SK-N-SH (cell line): Measurements from ENCODE around the gene PRKCD. TPM values are rescaled to one million over a fixed set of nuclear protein-coding genes. Genes with fewer than 3 reads are reported as not detected.

Source experiments
- CTCF ChIA-PET: fragments of 300-600, 350-600 bp; formaldehyde crosslinking; extraction: SDS; loops from one replicate; lab custom pipeline; 2021; lab: Yijun Ruan, JAX
- POLR2A ChIA-PET: fragments of 350-600 bp; sonication (Branson Sonifier 250); formaldehyde crosslinking; extraction: SDS; loops from one replicate; lab custom pipeline; 2020; ENCODE audit warnings: antibody characterized with exemption, inconsistent platforms; lab: Yijun Ruan, JAX
- DNase-seq: peaks from one replicate; pipeline ENCODE4 v3.0.0; 2012
- H2AFZ ChIP-seq: fragments of 200-600 bp; sonication (generic); 2 replicates; pipeline ENCODE4 v1.8.1; 2016; ENCODE audit warnings: antibody characterized with exemption, mild to moderate bottlenecking, low read depth
- H3F3A ChIP-seq: fragments of 200-600 bp; sonication (generic); replicated peaks from 2 replicates; pipeline ENCODE3; 2016; ENCODE audit warnings: antibody characterized with exemption, mild to moderate bottlenecking; ENCODE audit not compliant: insufficient read depth
- H3K27ac ChIP-seq, 2 experiments: fragments of 200-500 bp in 1 of 2; fragments of 200-600 bp in 1 of 2; sonication (Bioruptor generic) in 1 of 2; sonication (generic), shearing (Covaris generic) in 1 of 2; 2 replicates each; pipeline versions ENCODE4 v1.5.1 to v1.6.1; 2014 to 2016; ENCODE audit warnings: low read depth in 2 of 2, inconsistent platforms in 1 of 2, low read length in 1 of 2, mild to moderate bottlenecking in 1 of 2, mixed read lengths in 1 of 2
- H3K27me3 ChIP-seq: fragments of 200-600 bp; sonication (generic), shearing (Covaris generic); 2 replicates; pipeline ENCODE4 v1.6.1; 2016; ENCODE audit warnings: mixed run types; ENCODE audit not compliant: insufficient read depth
- H3K36me3 ChIP-seq, 2 experiments: fragments of 200-500 bp in 1 of 2; fragments of 200-600 bp in 1 of 2; sonication (Bioruptor generic) in 1 of 2; sonication (generic) in 1 of 2; replicated peaks in 1 of 2; 2 replicates each; pipeline versions ENCODE3 to v1.5.1; 2014 to 2016; ENCODE audit warnings: low read length in 1 of 2, mild to moderate bottlenecking in 1 of 2; ENCODE audit not compliant: insufficient read depth in 2 of 2, control insufficient read depth in 1 of 2
- H3K4me1 ChIP-seq, 2 experiments: fragments of 200-500 bp in 1 of 2; fragments of 200-600 bp in 1 of 2; sonication (Bioruptor generic) in 1 of 2; sonication (generic), shearing (Covaris generic) in 1 of 2; 2 replicates each; pipeline versions ENCODE4 v1.5.1 to v1.6.1; 2014 to 2016; ENCODE audit warnings: low read depth in 1 of 2, low read length in 1 of 2, mixed run types in 1 of 2; ENCODE audit not compliant: insufficient read depth in 2 of 2, control insufficient read depth in 1 of 2
- H3K4me2 ChIP-seq: fragments of 200-600 bp; sonication (generic), shearing (Covaris generic); 2 replicates; pipeline ENCODE4 v1.6.1; 2017; ENCODE audit warnings: mixed run types
- H3K4me3 ChIP-seq, 2 experiments: fragments of 200-500 bp in 1 of 2; fragments of 200-600 bp in 1 of 2; sonication (Bioruptor generic) in 1 of 2; sonication (generic), shearing (Covaris generic) in 1 of 2; 2 replicates each; pipeline versions ENCODE4 v1.5.1 to v1.8.1; 2014 to 2016; ENCODE audit warnings: low read depth in 2 of 2, inconsistent platforms in 1 of 2, low read length in 1 of 2, mild to moderate bottlenecking in 1 of 2, mixed read lengths in 1 of 2, moderate library complexity in 1 of 2
- H3K79me2 ChIP-seq: fragments of 200-600 bp; sonication (generic); 2 replicates; pipeline ENCODE4 v1.8.1; 2017; ENCODE audit warnings: mild to moderate bottlenecking; ENCODE audit not compliant: insufficient read depth
- H3K9ac ChIP-seq: fragments of 200-600 bp; sonication (generic); 2 replicates; pipeline ENCODE4 v1.6.1; 2017; ENCODE audit warnings: mixed run types
- H3K9me2 ChIP-seq: fragments of 200-600 bp; sonication (generic); 2 replicates; pipeline ENCODE4 v1.6.1; 2017; ENCODE audit warnings: mixed run types
- H3K9me3 ChIP-seq: fragments of 200-600 bp; sonication (generic); 2 replicates; pipeline ENCODE4 v1.6.1; 2017; ENCODE audit warnings: mixed run types, mild to moderate bottlenecking, moderate library complexity
- H4K20me1 ChIP-seq: fragments of 200-600 bp; sonication (generic); 2 replicates; pipeline ENCODE4 v1.6.1; 2017; ENCODE audit warnings: mild to moderate bottlenecking, mixed run types; ENCODE audit not compliant: insufficient read depth
- CTCF ChIP-seq: fragments of 200-600 bp; sonication (generic); IDR thresholded peaks from 2 replicates; pipeline ENCODE4 v1.6.1; 2017; ENCODE audit warnings: antibody characterized with exemption, mild to moderate bottlenecking, moderate library complexity
- JUND ChIP-seq: IDR thresholded peaks from 2 replicates; pipeline ENCODE4 v1.4.0; 2012
- NFIC ChIP-seq: IDR thresholded peaks from 2 replicates; pipeline ENCODE4 v1.4.0; 2012; ENCODE audit warnings: borderline replicate concordance
- PBX3 ChIP-seq: IDR thresholded peaks from 2 replicates; pipeline ENCODE4; 2012
- RAD21 ChIP-seq: IDR thresholded peaks from 2 replicates; pipeline ENCODE4 v1.6.1; 2012; ENCODE audit warnings: mild to moderate bottlenecking, low read length
- SIN3A ChIP-seq: IDR thresholded peaks from 2 replicates; pipeline ENCODE4 v1.6.1; 2012; ENCODE audit warnings: low read depth, mild to moderate bottlenecking, low read length, moderate library complexity, borderline replicate concordance
- TAF1 ChIP-seq: IDR thresholded peaks from 2 replicates; pipeline ENCODE4 v1.6.1; 2012; ENCODE audit warnings: low read depth, mild to moderate bottlenecking, low read length, moderate library complexity, borderline replicate concordance
- USF1 ChIP-seq: IDR thresholded peaks from 2 replicates; pipeline ENCODE4 v1.4.0; 2012; ENCODE audit warnings: low read depth, borderline replicate concordance
- YY1 ChIP-seq: IDR thresholded peaks from 2 replicates; pipeline ENCODE4 v1.4.0; 2012; ENCODE audit warnings: low read depth, mild to moderate bottlenecking
- ZBTB33 ChIP-seq: IDR thresholded peaks from 2 replicates; pipeline ENCODE4 v1.4.0; 2012; ENCODE audit warnings: low read depth, borderline replicate concordance
- WGBS: methylation state at CpG from one replicate; pipeline ENCODE4 v1.1.6; 2017; ENCODE audit warnings: low lambda C conversion rate; 5-methylcytosine and 5-hydroxymethylcytosine counted together
- polyA plus RNA-seq, 3 experiments: library from polyadenylated mRNA; depleted of rRNA; stranded (reverse); fragments of >200 nt; gene quantifications; 2 replicates each; pipeline ENCODE4 v1.2.3, GENCODE V29; 2012

PRKCD gene
- polyA plus RNA-seq, 1 of the 3 experiments (the other 2 are of a cell fraction): 29.0 TPM

- H3K9ac ChIP-seq: no peak overlapping the region
- WGBS: 91% methylated on average over 9 of the region's 20 CpGs
- H3K4me1 ChIP-seq: peaks cover 0 to 5% of the 10 kb centered on the region in 2 experiments; a peak in 2 of 4 replicates
- H3K79me2 ChIP-seq: no peaks in the 10 kb centered on the region
- no peaks in the 10 kb centered on the region for H3K9me2 ChIP-seq
- no peak for DNase-seq
- ChIA-PET CTCF (interaction anchor here (0.9 to 1.7 kb wide), 2 partner anchors 16 to 44 kb away, joined by 3 to 6 read pairs; no protein-coding TSS in a partner anchor), POLR2A (interaction anchor here (0.6 kb wide), 1 partner anchor 13 kb away, joined by 3 read pairs; no protein-coding TSS in a partner anchor)
- H3K27ac ChIP-seq: no peak overlapping the region
- no peaks in the 10 kb centered on the region for H3K36me3 ChIP-seq
- H4K20me1 ChIP-seq: no peaks in the 10 kb centered on the region
- no peak for TF ChIP-seq USF1
- no peak for TF ChIP-seq TAF1
- no peak for TF ChIP-seq NFIC
- TF ChIP-seq YY1: no peak
- TF ChIP-seq SIN3A: no peak
- H3K27me3 ChIP-seq: no peaks in the 10 kb centered on the region
- no peak overlapping the region for H3K4me2 ChIP-seq
- no peaks in the 10 kb centered on the region for H3F3A ChIP-seq
- no peak overlapping the region for H3K4me3 ChIP-seq
- no peaks in the 10 kb centered on the region for H3K9me3 ChIP-seq
- no peak overlapping the region for H2AFZ ChIP-seq
Measured at GRCh38 chr3:53151870-53152660, 8.9 kb upstream of the PRKCD start.

- Histone ChIP-seq H3K4me1 (peaks cover 0 to 5% of the 10 kb centered on the region in 2 experiments; a peak in 2 of 4 replicates), H4K20me1 (no peaks in the 10 kb centered on the region), H3K27ac (no peak overlapping the region), H3F3A (no peaks in the 10 kb centered on the region), H3K9me2 (no peaks in the 10 kb centered on the region), H3K27me3 (no peaks in the 10 kb centered on the region), H3K79me2 (no peaks in the 10 kb centered on the region), H3K9ac (no peak overlapping the region), H3K4me2 (no peak overlapping the region)
- DNase-seq: no peak
- POLR2A ChIA-PET: no interaction called here
- 92% methylated on average over 3 of the region's 3 CpGs for WGBS
- CTCF ChIA-PET: no interaction called here
- no peak for TF ChIP-seq JUND
- no peak for TF ChIP-seq CTCF
- no peak for TF ChIP-seq ZBTB33
- no peak for TF ChIP-seq PBX3
- TF ChIP-seq YY1: no peak
- TF ChIP-seq RAD21: no peak
- TF ChIP-seq, all 33 proteins: peak for 0
- Histone ChIP-seq H2AFZ (no peak overlapping the region), H3K9me3 (no peaks in the 10 kb centered on the region), H3K36me3 (no peaks in the 10 kb centered on the region), H3K4me3 (no peak overlapping the region)
Measured at GRCh38 chr3:53153264-53153823, 7.7 kb upstream of the PRKCD start.
